H9 (cell line): ENCODE results near the gene VRK3. TPM values are rescaled to one million over a fixed set of nuclear protein-coding genes. Genes with fewer than 3 reads are reported as not detected.
"Not testable (repeated sequence)": the region's sequence is repeated elsewhere in the genome, so short reads cannot be mapped to it uniquely, and the experiment has no call there.

Experiments used
- DNase-seq: peaks from one replicate; pipeline ENCODE4 v3.0.0-alpha.2; 2017
- H2AFZ ChIP-seq: one replicate; pipeline ENCODE4 v1.6.1; 2013; ENCODE audit warnings: mild to moderate bottlenecking, low read length, control low read depth, moderate library complexity
- H2AK5ac ChIP-seq: 2 replicates; pipeline ENCODE4 v1.6.1; 2013; ENCODE audit warnings: low read length, control low read depth, mixed read lengths; ENCODE audit not compliant: insufficient read length
- H2BK120ac ChIP-seq: one replicate; pipeline ENCODE4 v1.6.1; 2013; ENCODE audit warnings: low read depth, mild to moderate bottlenecking, low read length, control low read depth, inconsistent platforms; ENCODE audit not compliant: poor library complexity, severe bottlenecking
- H2BK12ac ChIP-seq: 2 replicates; pipeline ENCODE4 v1.6.1; 2013; ENCODE audit warnings: low read length, control low read depth, mixed read lengths, low read depth; ENCODE audit not compliant: insufficient read length
- H2BK15ac ChIP-seq: 2 replicates; pipeline ENCODE4 v1.6.1; 2013; ENCODE audit warnings: low read depth, low read length, control low read depth
- H2BK20ac ChIP-seq: one replicate; pipeline ENCODE4 v1.6.1; 2013; ENCODE audit warnings: low read depth, mild to moderate bottlenecking, low read length, control low read depth, inconsistent platforms; ENCODE audit not compliant: poor library complexity, severe bottlenecking
- H2BK5ac ChIP-seq: 2 replicates; pipeline ENCODE4 v1.6.1; 2013; ENCODE audit warnings: low read length, control low read depth, mixed read lengths; ENCODE audit not compliant: insufficient read length
- H3K14ac ChIP-seq: 2 replicates; pipeline ENCODE4 v1.6.1; 2013; ENCODE audit warnings: low read length, control low read depth; ENCODE audit not compliant: insufficient read depth
- H3K18ac ChIP-seq: 2 replicates; pipeline ENCODE4 v1.6.1; 2013; ENCODE audit warnings: low read depth, mild to moderate bottlenecking, mixed read lengths, low read length, control low read depth; ENCODE audit not compliant: insufficient read length
- H3K23ac ChIP-seq: 2 replicates; pipeline ENCODE4 v1.6.1; 2013; ENCODE audit warnings: low read length, control low read depth, mixed read lengths, low read depth; ENCODE audit not compliant: insufficient read length
- H3K23me2 ChIP-seq: 2 replicates; pipeline ENCODE4 v1.6.1; 2013; ENCODE audit warnings: low read depth, mild to moderate bottlenecking, mixed read lengths, low read length, control low read depth; ENCODE audit not compliant: insufficient read length, poor library complexity, severe bottlenecking
- H3K27ac ChIP-seq: 2 replicates; pipeline ENCODE4 v1.5.1; 2013; ENCODE audit warnings: low read length, control low read depth, mixed read lengths, low read depth; ENCODE audit not compliant: insufficient read length
- H3K27me3 ChIP-seq: 2 replicates; pipeline ENCODE4 v1.6.1; 2013; ENCODE audit warnings: low read length, control low read depth, inconsistent platforms; ENCODE audit not compliant: insufficient read depth
- H3K4ac ChIP-seq: 2 replicates; pipeline ENCODE4 v1.6.1; 2013; ENCODE audit warnings: low read depth, mild to moderate bottlenecking, control low read depth, inconsistent platforms, low read length, moderate library complexity
- H3K4me1 ChIP-seq: 2 replicates; pipeline ENCODE4 v1.6.1; 2013; ENCODE audit warnings: low read length, control low read depth, inconsistent platforms; ENCODE audit not compliant: insufficient read depth
- H3K4me2 ChIP-seq: 2 replicates; pipeline ENCODE4 v1.6.1; 2013; ENCODE audit warnings: low read length, control low read depth, mixed read lengths; ENCODE audit not compliant: insufficient read length, insufficient read depth
- H3K56ac ChIP-seq: 2 replicates; pipeline ENCODE4 v1.6.1; 2013; ENCODE audit warnings: low read depth, mild to moderate bottlenecking, mixed read lengths, low read length, control low read depth; ENCODE audit not compliant: insufficient read length
- H3K79me1 ChIP-seq: 2 replicates; pipeline ENCODE4 v1.6.1; 2013; ENCODE audit warnings: low read depth, mild to moderate bottlenecking, moderate library complexity, low read length, control low read depth, inconsistent platforms; ENCODE audit not compliant: insufficient read depth, poor library complexity, severe bottlenecking
- H3K79me2 ChIP-seq: 2 replicates; pipeline ENCODE4 v1.6.1; 2013; ENCODE audit warnings: low read length, control low read depth, inconsistent platforms; ENCODE audit not compliant: insufficient read depth
- H3K9ac ChIP-seq: 2 replicates; pipeline ENCODE4 v1.6.1; 2013; ENCODE audit warnings: low read length, control low read depth, mixed read lengths; ENCODE audit not compliant: insufficient read length; ENCODE audit errors: extremely low read depth
- H3K9me3 ChIP-seq: one replicate; pipeline ENCODE4 v1.6.1; 2013; ENCODE audit warnings: low read depth, low read length, inconsistent platforms; ENCODE audit not compliant: control insufficient read depth
- H3T11ph ChIP-seq: one replicate; pipeline ENCODE4 v1.6.1; 2013; ENCODE audit warnings: mild to moderate bottlenecking, low read length, control low read depth, inconsistent platforms
- H4K20me1 ChIP-seq: one replicate; pipeline ENCODE4 v1.6.1; 2013; ENCODE audit not compliant: control insufficient read depth, insufficient read length, insufficient read depth
- H4K5ac ChIP-seq: 2 replicates; pipeline ENCODE4 v1.6.1; 2013; ENCODE audit warnings: low read depth, mild to moderate bottlenecking, mixed read lengths, low read length, control low read depth; ENCODE audit not compliant: insufficient read length
- H4K8ac ChIP-seq: replicated peaks from 2 replicates; pipeline ENCODE4 v1.6.1; 2013; ENCODE audit warnings: low read length, control low read depth, mixed read lengths, low read depth; ENCODE audit not compliant: insufficient read length
- H4K91ac ChIP-seq: 2 replicates; pipeline ENCODE4 v1.6.1; 2013; ENCODE audit warnings: low read depth, mild to moderate bottlenecking, moderate library complexity, mixed read lengths, low read length, control low read depth; ENCODE audit not compliant: insufficient read length
- H3K27ac Mint-ChIP-seq, 3 experiments: 2 replicates in 2 of 3; 3 replicates in 1 of 3; pipeline ENCODE4 v1.8.0; 2020 to 2021; ENCODE audit warnings: mixed read lengths in 3 of 3, mild to moderate bottlenecking in 1 of 3, moderate library complexity in 1 of 3
- H3K27me3 Mint-ChIP-seq: 2 replicates; pipeline ENCODE4 v1.8.0; 2021; ENCODE audit warnings: low read depth, mild to moderate bottlenecking, moderate library complexity, mixed read lengths
- H3K36me3 Mint-ChIP-seq, 3 experiments: 2 replicates in 2 of 3; 3 replicates in 1 of 3; pipeline ENCODE4 v1.8.0; 2020 to 2021; ENCODE audit warnings: low read depth in 3 of 3, mixed read lengths in 3 of 3; ENCODE audit not compliant: insufficient read depth in 1 of 3
- H3K4me1 Mint-ChIP-seq, 2 experiments: 2 replicates each; pipeline ENCODE4 v1.8.0; 2020; ENCODE audit warnings: mixed read lengths in 2 of 2
- H3K4me3 Mint-ChIP-seq, 2 experiments: 2 replicates in 1 of 2; 3 replicates in 1 of 2; pipeline ENCODE4 v1.8.0; 2020 to 2021; ENCODE audit warnings: mild to moderate bottlenecking in 2 of 2, mixed read lengths in 2 of 2, moderate library complexity in 1 of 2
- H3K9me3 Mint-ChIP-seq, 2 experiments: 2 replicates in 1 of 2; 3 replicates in 1 of 2; pipeline ENCODE4 v1.8.0; 2020; ENCODE audit warnings: mild to moderate bottlenecking in 2 of 2, mixed read lengths in 2 of 2, moderate library complexity in 1 of 2
- WGBS: extraction: QIAGEN DNeasy Blood & Tissue Kit; methylation state at CpG from one replicate; pipeline ENCODE4 v1.1.7; 2013; ENCODE audit warnings: missing lambda C conversion rate, low lambda C conversion rate, mixed read lengths; ENCODE audit not compliant: insufficient read length; ENCODE audit errors: extremely low coverage; 5-methylcytosine and 5-hydroxymethylcytosine counted together
- total RNA-seq: library from RNA; stranded (reverse); gene quantifications from 2 replicates; pipeline ENCODE4 v1.2.1, GENCODE V29; 2021

Gene VRK3
- total RNA-seq, 1 experiment from 2014 or later, result 33.5 TPM

- H2BK120ac ChIP-seq, H3K27ac ChIP-seq, H2BK5ac ChIP-seq, H3K79me2 ChIP-seq, H4K20me1 ChIP-seq, DNase-seq, H3K4me3 Mint-ChIP-seq, H3K23me2 ChIP-seq, H2BK12ac ChIP-seq, H2BK20ac ChIP-seq, H3K18ac ChIP-seq, H3K4ac ChIP-seq, H3K4me2 ChIP-seq, H2AK5ac ChIP-seq, H3K27me3 Mint-ChIP-seq, H3K9me3 ChIP-seq, H3K9ac ChIP-seq, H3K23ac ChIP-seq, H3T11ph ChIP-seq, H3K27me3 ChIP-seq, H2BK15ac ChIP-seq, H4K91ac ChIP-seq, H3K56ac ChIP-seq, H3K14ac ChIP-seq, H4K8ac ChIP-seq, H3K79me1 ChIP-seq, H2AFZ ChIP-seq, H3K36me3 Mint-ChIP-seq, H3K4me1 ChIP-seq, H3K27ac Mint-ChIP-seq, H4K5ac ChIP-seq: not testable (repeated sequence)
- WGBS, result no CpG with 5 or more reads among the region's 12 CpGs
- H3K4me1 Mint-ChIP-seq, result peaks cover 8 to 25% of the 10 kb centered on the region in 2 experiments
- H3K9me3 Mint-ChIP-seq, result peaks cover 13% of the 10 kb centered on the region in 2 experiments
Observed at GRCh38 chr19:49959892-49960291, 65.3 kb downstream of the VRK3 start.

GRCh38 chr19:49958596-49958995 is 66.6 kb downstream of the VRK3 start:
- H3K79me1 ChIP-seq, H4K20me1 ChIP-seq, H2AFZ ChIP-seq, H3K23me2 ChIP-seq, H3K27me3 ChIP-seq, H4K5ac ChIP-seq, H3T11ph ChIP-seq, H3K27me3 Mint-ChIP-seq, H4K8ac ChIP-seq, H3K4me3 Mint-ChIP-seq, H2BK5ac ChIP-seq, H3K9me3 ChIP-seq, H3K4ac ChIP-seq, H3K27ac Mint-ChIP-seq, H2BK15ac ChIP-seq, H3K27ac ChIP-seq, H3K23ac ChIP-seq, H3K36me3 Mint-ChIP-seq, H3K18ac ChIP-seq, H3K79me2 ChIP-seq, H2BK120ac ChIP-seq, H2BK20ac ChIP-seq, H3K4me2 ChIP-seq, H2AK5ac ChIP-seq, H3K56ac ChIP-seq, H3K4me1 ChIP-seq, DNase-seq, H3K9ac ChIP-seq, H2BK12ac ChIP-seq, H3K14ac ChIP-seq, H4K91ac ChIP-seq: not testable (repeated sequence)
- peaks cover 18 to 36% of the 10 kb centered on the region in 2 experiments for H3K4me1 Mint-ChIP-seq
- WGBS, result no CpG with 5 or more reads among the region's 13 CpGs
- peaks cover 9 to 10% of the 10 kb centered on the region in 2 experiments; a peak in 4 of 5 replicates for H3K9me3 Mint-ChIP-seq
